Thyroid gland (tissue), 4 donors: Measurements from ENCODE around the gene GEMIN4.

Experiments
- POLR2A ChIP-seq, 2 donors: fragments of 450-650 bp; IDR thresholded peaks; one replicate each; pipeline ENCODE4 v1.6.1; 2017; ENCODE audit warnings: antibody characterized with exemption in 2 of 2, mild to moderate bottlenecking in 2 of 2, moderate library complexity in 1 of 2
- TF ChIP-seq, protein P1 (sequence below), 6 experiments: fragments of 200-600 bp in 3 of 6; fragments of 450-650 bp in 3 of 6; sonication (generic) in 3 of 6; IDR thresholded peaks; one replicate each; pipeline ENCODE4 v1.5.1; 2016 to 2019; ENCODE audit warnings: antibody characterized with exemption in 6 of 6, mild to moderate bottlenecking in 2 of 6, inconsistent platforms in 1 of 6, moderate library complexity in 1 of 6

DNA sequence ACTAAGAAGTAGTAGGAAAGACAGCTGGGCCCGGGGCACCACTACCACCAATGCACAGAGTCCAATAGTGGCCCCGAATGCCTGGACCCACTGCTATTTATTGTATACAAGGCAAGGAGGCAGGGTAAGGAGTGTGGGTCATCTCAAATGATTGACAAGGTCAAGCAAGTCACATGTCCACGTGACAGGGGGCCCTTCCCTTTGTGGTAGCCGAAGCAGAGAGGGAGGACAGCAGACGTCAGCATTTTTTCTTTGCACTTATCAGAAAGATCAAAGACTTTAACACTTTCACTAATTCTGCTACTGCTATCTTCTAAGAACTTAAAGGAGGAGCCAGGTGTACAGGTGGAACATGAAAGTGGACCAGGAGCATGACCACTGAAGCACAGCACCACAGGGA lies 43.9 kb downstream of the GEMIN4 start:
- TF ChIP-seq POLR2A (IDR thresholded peaks at IDR 0.05): no peak
- TF ChIP-seq, protein P1, sequence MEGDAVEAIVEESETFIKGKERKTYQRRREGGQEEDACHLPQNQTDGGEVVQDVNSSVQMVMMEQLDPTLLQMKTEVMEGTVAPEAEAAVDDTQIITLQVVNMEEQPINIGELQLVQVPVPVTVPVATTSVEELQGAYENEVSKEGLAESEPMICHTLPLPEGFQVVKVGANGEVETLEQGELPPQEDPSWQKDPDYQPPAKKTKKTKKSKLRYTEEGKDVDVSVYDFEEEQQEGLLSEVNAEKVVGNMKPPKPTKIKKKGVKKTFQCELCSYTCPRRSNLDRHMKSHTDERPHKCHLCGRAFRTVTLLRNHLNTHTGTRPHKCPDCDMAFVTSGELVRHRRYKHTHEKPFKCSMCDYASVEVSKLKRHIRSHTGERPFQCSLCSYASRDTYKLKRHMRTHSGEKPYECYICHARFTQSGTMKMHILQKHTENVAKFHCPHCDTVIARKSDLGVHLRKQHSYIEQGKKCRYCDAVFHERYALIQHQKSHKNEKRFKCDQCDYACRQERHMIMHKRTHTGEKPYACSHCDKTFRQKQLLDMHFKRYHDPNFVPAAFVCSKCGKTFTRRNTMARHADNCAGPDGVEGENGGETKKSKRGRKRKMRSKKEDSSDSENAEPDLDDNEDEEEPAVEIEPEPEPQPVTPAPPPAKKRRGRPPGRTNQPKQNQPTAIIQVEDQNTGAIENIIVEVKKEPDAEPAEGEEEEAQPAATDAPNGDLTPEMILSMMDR (IDR thresholded peaks at IDR 0.05): no peak
